Measurements from ENCODE around the gene TEN1. TPM values are rescaled to one million over a fixed set of nuclear protein-coding genes. Genes with fewer than 3 reads are reported as not detected.
A peak's percentile ranks its signal among the peaks of the same experiment; 100 is the strongest.

Gene TEN1
- total and polyA plus RNA-seq, 7 donors, result 3.4 to 21.1 (median 8.8) TPM

DNA sequence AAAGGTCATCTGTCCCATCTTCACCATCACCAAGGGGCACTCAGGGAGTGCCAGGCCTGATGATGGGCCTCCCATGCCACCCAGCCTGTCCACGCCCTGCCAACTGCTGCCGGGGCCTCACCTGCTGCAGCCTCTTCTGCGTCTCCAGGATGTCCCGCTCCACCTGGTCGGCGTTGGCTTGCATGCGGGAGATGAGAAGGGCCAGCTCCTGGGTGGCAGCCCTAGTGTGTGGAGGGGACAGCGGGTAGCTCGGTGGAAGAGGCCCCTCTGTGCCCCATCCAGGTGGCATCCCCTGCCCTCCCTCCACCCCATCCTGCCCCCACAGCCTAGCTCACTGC is 44.8 kb downstream of the TEN1 start:
- Histone ChIP-seq H3K36me3 (ENCODE audit: insufficient read depth in 1 of 2, low read depth in 1 of 2) (no peaks in the 10 kb centered on the region), H3K4me1 (no peaks in the 10 kb centered on the region), H3K9me3 (no peaks in the 10 kb centered on the region), H3K4me3 (no peak overlapping the region), H3K27ac (no peak overlapping the region), H3K27me3 (ENCODE audit: insufficient read depth in 3 of 3, low read length in 2 of 3) (peaks cover 0 to 2% (median 0%) of the 10 kb centered on the region in 3 donors)
- TF ChIP-seq, protein P1, sequence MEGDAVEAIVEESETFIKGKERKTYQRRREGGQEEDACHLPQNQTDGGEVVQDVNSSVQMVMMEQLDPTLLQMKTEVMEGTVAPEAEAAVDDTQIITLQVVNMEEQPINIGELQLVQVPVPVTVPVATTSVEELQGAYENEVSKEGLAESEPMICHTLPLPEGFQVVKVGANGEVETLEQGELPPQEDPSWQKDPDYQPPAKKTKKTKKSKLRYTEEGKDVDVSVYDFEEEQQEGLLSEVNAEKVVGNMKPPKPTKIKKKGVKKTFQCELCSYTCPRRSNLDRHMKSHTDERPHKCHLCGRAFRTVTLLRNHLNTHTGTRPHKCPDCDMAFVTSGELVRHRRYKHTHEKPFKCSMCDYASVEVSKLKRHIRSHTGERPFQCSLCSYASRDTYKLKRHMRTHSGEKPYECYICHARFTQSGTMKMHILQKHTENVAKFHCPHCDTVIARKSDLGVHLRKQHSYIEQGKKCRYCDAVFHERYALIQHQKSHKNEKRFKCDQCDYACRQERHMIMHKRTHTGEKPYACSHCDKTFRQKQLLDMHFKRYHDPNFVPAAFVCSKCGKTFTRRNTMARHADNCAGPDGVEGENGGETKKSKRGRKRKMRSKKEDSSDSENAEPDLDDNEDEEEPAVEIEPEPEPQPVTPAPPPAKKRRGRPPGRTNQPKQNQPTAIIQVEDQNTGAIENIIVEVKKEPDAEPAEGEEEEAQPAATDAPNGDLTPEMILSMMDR (IDR thresholded peaks at IDR 0.05), result no peak
- intact Hi-C loops (cut with DNase I), result no loop called here
- DNase-seq (no peak), ATAC-seq (no peak)
- 87 to 90% (median 89%) methylated on average over 9 of the region's 9 CpGs for WGBS, 3 donors

DNA sequence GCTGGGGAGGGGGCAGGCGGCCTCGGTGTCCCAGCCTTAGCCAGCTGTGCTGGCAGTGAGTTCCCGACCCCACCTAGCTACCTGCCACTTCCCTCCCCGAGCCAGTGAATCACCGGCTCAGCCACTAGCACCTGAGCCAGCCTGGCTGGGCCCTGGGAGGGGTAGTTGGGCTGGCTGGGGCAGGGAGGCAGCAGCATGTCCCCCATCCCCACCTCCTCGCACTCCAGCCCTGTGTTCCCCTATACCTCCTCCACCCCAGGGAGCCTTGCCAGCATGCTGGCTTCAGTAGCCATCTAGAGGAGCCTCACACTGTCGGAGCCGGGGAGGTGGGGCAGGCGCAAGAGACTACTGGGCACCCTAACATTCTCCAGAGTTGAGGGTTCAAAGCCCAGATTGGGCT is 45.3 kb downstream of the TEN1 start:
- DNase-seq (no peak), ATAC-seq (peak in 1 of 4 donors; percentile 18)
- H3K9me3 ChIP-seq, result no peaks in the 10 kb centered on the region
- 73 to 92% (median 77%) methylated on average over 9 of the region's 9 CpGs for WGBS, 3 donors
- H3K4me1 ChIP-seq, result no peaks in the 10 kb centered on the region
- TF ChIP-seq, protein P1 (IDR thresholded peaks at IDR 0.05), result no peak
- H3K36me3 ChIP-seq (ENCODE audit: insufficient read depth in 1 of 2, low read depth in 1 of 2), result no peaks in the 10 kb centered on the region
- peaks cover 0 to 2% (median 0%) of the 10 kb centered on the region in 3 donors for H3K27me3 ChIP-seq (ENCODE audit: insufficient read depth in 3 of 3, low read length in 2 of 3)
- no peak overlapping the region for H3K27ac ChIP-seq
- no peak overlapping the region for H3K4me3 ChIP-seq
- intact Hi-C loops (cut with DNase I), result no loop called here

DNA sequence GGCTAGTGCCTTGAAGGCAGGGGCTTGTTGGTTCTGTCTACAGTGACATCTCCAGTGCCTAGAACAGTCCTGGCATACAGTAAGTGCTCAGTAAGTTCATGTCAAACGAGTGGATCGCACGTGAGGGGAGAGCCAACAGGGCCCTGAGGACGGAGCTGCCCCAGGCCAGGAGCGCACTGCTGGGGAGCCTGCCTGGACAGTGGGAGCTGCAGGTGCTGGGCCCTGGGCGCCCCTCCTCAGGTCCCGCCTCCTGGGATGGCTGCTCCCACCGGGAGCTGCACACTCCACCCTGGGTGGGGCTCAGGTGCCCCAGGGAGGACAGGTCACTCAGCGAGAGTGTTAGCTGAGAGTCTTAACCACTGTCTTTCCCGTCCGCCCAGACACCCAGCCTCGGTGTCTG is 46.3 kb downstream of the TEN1 start:
- peaks cover 0 to 2% (median 0%) of the 10 kb centered on the region in 3 donors for H3K27me3 ChIP-seq (ENCODE audit: insufficient read depth in 3 of 3, low read length in 2 of 3)
- intact Hi-C loops (cut with DNase I), result no loop called here
- H3K4me1 ChIP-seq, result no peaks in the 10 kb centered on the region
- no peaks in the 10 kb centered on the region for H3K36me3 ChIP-seq (ENCODE audit: insufficient read depth in 1 of 2, low read depth in 1 of 2)
- no peak for DNase-seq
- no peak for ATAC-seq
- no peaks in the 10 kb centered on the region for H3K9me3 ChIP-seq
- no peak overlapping the region for H3K4me3 ChIP-seq
- H3K27ac ChIP-seq, result no peak overlapping the region
- TF ChIP-seq, protein P1 (IDR thresholded peaks at IDR 0.05), result no peak
- 84 to 87% (median 86%) methylated on average over 12 of the region's 12 CpGs for WGBS, 3 donors

DNA sequence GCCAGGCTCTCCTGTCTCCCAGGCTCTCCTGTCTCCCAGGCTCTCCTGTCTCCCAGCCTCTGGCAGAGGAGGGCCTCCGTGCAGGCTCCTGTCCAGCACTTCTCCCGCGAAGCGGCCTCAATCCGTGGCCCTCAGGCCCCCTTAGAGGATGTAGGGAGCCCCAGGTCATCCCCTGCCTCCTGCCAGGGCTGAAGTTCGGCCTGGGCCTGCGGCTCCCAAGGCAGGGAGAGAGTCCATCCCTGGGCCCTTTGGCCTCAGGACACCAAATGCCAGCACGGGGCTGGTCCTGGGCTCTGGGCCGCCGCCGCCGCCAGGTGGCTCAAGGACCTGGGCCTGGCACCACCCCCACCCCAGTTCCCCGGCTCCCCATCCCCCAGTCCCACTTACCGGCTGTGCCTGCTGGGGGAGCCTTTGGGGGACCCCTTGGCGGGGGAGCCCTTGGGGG is 47.7 kb downstream of the TEN1 start:
- 71 to 72% (median 72%) methylated on average over 9 to 15 of the region's 15 CpGs for WGBS, 3 donors
- peaks cover 0 to 2% (median 0%) of the 10 kb centered on the region in 3 donors for H3K27me3 ChIP-seq (ENCODE audit: insufficient read depth in 3 of 3, low read length in 2 of 3)
- H3K4me1 ChIP-seq, result no peaks in the 10 kb centered on the region
- ATAC-seq (no peak), DNase-seq (no peak)
- intact Hi-C loops (cut with DNase I), result no loop called here
- no peak overlapping the region for H3K27ac ChIP-seq
- H3K36me3 ChIP-seq (ENCODE audit: insufficient read depth in 1 of 2, low read depth in 1 of 2), result no peaks in the 10 kb centered on the region
- TF ChIP-seq, protein P1 (IDR thresholded peaks at IDR 0.05), result no peak
- H3K9me3 ChIP-seq, result no peaks in the 10 kb centered on the region
- no peak overlapping the region for H3K4me3 ChIP-seq

DNA sequence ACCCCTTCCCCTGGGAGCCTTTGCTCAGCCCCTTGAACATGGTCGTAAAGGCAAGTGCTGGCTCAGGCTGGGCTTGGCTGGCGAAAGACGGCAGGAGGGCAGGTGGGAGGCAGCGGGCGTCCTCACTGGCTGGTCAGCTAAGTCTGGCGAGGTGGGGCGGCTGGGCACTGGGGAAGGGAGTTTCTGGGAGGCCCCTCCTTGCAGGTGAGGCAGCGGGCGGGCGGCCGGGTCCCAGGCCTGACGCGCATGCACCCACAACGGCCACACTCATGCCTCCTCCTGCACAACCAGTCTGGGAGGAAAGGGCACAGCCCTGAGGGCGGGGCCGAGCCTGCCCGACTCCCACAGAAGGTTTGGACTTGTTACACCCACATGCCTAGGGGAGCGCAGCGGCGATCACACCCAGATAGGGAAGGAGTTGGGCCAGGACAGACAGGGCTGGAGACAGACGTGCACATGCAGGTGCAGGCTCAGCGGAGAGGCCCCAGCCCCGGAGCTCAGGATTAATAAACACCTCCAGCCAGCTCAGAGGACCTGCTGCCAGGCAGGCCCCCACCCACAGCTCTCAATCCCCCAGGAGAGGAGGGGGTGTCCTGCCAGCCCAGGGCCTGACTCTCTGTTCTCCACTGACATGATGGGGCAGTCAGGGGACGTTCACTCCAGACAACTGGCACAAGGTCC is 48.3 kb downstream of the TEN1 start, which contains the start of gene EVPL:
Gene EVPL, minus strand, starts transcription at position 148 of the 681 bp plus-strand sequence. Its CDS starts 108 bp downstream, at position 40.
- Histone ChIP-seq H3K9me3 (no peaks in the 10 kb centered on the region), H3K27me3 (ENCODE audit: insufficient read depth in 3 of 3, low read length in 2 of 3) (peaks cover 0 to 2% (median 0%) of the 10 kb centered on the region in 3 donors), H3K4me1 (no peaks in the 10 kb centered on the region), H3K4me3 (no peak within 1 kb of the TSS), H3K27ac (no peak within 1 kb of the TSS), H3K36me3 (ENCODE audit: insufficient read depth in 1 of 2, low read depth in 1 of 2) (no peaks in the 10 kb centered on the region)
- TF ChIP-seq, protein P1 (IDR thresholded peaks at IDR 0.05), result no peak
- intact Hi-C loops (cut with DNase I), result no loop called here
- ATAC-seq (no peak), DNase-seq (no peak)
- 75 to 80% (median 79%) methylated on average over 20 to 24 of the region's 24 CpGs for WGBS, 3 donors

All from psoas muscle (tissue), 8 donors.